ENCODE results near the gene PKN1.

PKN1 gene

DNA sequence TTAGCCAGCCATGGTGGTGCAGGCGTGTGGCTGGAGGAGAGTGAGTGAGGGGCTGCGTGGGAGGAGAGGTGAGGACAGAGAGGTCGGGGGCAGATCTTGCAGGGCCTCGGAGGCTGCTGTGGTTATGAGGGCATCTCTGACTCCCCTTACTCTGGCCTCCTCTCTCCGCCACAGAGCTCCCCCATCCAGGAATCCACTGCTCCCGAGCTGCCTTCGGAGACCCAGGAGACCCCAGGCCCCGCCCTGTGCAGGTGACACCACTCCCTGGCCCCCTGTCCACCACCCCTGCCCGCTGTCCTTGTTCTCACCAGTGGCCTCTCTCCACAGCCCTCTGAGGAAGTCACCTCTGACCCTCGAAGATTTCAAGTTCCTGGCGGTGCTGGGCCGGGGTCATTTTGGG is 34.3 kb downstream of the PKN1 start:
- no peak for DNase-seq (ENCODE audit: low spot score)

DNA sequence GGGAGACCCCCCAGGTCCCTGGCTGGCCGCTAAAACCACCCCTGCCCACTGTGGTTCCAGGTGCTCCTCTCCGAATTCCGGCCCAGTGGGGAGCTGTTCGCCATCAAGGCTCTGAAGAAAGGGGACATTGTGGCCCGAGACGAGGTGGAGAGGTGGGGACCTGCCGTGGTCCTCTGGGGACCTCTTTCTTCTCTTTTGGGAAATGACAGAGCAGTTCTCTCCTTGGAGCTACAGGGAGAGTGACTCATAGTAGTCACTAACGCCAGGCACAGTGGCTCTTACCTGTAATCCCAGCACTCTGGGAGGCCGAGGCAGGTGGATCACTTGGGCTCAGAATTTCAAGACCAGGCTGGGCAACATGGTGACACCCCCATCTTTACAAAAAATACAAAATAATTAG is 34.7 kb downstream of the PKN1 start:
- peak; percentile 31 for DNase-seq (ENCODE audit: low spot score)

- DNase-seq (ENCODE audit: low spot score) = no peak
Measured at GRCh38 chr19:14470031-14470876, 37.1 kb downstream of the PKN1 start.

DNA sequence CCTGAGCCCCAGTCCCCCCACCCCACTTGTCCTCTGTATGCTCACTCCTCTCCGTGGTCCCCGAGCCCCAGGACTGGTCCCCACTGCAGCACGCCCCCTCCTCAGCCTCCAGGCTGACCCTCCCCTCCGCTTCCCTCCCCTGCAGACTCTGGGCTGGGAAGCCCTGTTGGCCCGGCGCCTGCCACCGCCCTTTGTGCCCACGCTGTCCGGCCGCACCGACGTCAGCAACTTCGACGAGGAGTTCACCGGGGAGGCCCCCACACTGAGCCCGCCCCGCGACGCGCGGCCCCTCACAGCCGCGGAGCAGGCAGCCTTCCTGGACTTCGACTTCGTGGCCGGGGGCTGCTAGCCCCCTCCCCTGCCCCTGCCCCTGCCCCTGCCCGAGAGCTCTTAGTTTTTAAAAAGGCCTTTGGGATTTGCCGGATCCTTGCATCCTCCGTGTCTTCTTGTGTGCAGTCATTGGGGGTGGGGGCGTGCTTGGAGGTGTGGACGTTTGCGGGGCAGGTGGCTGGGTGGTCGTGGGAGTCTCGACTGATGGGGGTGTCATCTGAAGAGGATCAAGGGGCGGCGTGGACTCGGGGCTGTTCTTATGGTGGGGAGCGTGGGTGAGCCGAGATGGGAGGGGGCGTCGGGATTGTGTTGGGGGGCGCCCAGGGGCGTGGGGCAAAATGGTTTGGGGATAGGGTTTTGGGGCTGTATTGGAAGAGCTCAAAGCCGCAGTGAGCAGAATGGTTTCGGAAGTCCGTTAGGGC is 38.5 kb downstream of the PKN1 start:
- no peak for DNase-seq (ENCODE audit: low spot score)

DNA sequence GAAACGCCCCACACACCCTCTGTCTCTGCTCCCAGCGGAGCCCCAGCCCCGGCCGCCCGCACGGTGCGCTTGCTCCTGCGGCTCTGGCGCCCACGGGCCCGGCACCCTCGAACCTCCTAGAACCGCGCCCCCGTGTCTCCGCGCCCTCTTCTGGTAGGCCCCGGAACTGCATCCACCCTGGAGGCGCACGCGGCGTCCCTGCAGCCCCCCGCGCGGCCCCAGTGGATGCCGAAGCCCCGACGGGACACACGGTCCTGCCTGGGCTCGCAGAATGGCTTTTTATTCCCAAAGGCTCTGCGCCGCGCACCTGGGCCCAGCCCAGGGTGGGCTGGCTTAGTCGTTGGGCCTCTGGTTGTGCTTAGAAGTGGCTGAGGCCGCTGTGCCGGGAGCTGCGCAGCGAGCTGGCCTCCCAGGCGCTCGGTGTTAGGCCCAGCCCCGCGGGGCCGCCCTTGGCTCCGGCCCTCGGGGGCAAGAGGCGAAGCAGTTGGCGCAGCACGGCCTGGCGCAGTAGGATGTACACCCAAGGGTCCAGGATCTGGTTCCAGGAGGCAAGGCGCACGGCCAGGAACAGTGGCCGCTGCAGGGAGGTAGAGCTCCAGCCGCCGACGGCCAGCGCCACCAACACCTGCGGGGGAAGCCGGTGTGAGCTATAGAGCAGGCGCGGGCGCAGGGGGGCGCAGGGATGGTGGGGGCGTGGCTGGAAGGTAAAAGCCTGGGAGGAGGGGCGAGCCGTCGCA is 39.3 kb downstream of the PKN1 start:
- DNase-seq (ENCODE audit: low spot score) = peak; percentile 55

GRCh38 chr19:14473073-14473977 is 40.2 kb downstream of the PKN1 start:
- no peak for DNase-seq (ENCODE audit: low spot score)

GRCh38 chr19:14473978-14474578 is 41.0 kb downstream of the PKN1 start:
- DNase-seq (ENCODE audit: low spot score) = no peak

DNA sequence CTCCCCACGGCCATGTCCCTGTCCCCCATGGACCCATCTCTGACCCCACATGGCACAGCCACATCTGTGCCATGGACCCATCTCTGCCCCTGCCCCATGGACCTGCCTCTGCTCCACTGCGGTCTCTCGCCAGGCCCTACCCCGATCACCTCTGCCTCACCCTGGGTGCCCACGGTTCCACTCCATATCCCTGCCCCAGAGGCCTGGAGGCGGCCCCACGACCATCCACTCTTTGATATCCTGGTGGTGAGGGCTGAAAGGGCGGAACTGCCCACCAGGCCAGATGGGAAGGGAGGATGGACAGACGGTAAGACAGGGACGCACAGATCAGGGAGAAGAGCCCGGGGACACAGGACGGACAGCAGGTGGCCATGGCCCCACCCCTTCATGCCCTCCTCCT is 41.7 kb downstream of the PKN1 start:
- no peak for DNase-seq (ENCODE audit: low spot score)

DNA sequence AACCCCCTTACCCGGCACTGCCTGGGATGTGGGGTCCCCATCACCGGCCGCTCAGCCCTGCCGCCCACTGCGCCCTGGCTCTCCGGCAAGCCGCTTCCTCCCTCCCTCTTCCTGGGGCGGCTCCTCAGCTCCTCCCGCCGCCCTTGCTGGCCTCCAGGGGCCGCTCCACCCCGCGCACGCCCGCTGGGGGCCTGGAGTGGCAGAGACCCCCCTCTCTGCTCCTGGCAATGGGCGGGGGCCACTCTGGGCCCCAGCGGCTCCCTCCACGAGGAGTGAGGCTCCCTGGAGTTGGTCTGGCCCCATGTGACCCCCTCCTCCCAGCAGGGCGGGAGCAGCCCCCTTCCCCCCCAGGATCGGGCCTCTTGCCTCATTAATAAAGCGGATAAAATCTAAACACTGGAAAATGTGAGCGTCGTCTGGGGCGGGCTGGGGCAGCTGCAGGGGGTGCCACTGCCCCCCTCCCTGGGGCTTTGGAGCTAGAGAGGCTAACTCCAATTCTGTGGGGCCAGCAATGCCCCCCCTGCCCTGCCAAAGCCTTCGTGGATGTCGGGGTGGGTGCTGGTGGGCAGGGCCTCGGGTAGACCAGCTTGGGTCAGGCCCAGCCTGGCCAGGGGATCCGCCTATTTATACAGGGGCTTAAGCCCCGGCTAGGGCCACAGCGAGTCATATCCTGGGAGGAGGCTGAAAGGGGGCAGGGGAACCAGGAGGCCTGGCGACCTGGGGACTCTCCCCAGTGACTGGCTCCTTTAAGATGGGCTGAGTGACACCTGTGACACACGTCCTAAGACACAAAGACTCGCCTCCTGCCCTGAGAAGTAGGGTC is 42.4 kb downstream of the PKN1 start, which contains the start of gene PTGER1:
PTGER1 (minus strand) TSS at position 104 of the 823 bp plus-strand sequence. CDS start 1,034 bp downstream, outside the sequence.
- no peak for DNase-seq (ENCODE audit: low spot score)

DNA sequence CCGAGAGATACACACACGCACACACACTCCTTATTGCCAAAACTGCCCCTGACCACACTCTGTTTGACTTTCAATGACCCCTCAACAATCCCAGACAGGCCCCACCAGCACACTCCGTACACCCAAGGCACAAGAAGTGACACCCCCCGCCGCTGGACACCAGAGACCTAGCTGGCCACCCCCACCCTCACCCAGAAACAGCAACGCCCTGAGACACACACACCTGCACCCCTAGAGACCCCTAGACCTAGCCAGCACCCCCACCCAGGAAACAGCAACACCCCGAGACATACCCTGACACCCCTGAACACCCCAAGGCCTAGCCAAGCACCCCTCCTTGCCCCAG is 43.2 kb downstream of the PKN1 start:
- DNase-seq (ENCODE audit: low spot score) = no peak

GRCh38 chr19:14476673-14477401 is 43.7 kb downstream of the PKN1 start:
- peak; percentile 92 for DNase-seq (ENCODE audit: low spot score)

DNA sequence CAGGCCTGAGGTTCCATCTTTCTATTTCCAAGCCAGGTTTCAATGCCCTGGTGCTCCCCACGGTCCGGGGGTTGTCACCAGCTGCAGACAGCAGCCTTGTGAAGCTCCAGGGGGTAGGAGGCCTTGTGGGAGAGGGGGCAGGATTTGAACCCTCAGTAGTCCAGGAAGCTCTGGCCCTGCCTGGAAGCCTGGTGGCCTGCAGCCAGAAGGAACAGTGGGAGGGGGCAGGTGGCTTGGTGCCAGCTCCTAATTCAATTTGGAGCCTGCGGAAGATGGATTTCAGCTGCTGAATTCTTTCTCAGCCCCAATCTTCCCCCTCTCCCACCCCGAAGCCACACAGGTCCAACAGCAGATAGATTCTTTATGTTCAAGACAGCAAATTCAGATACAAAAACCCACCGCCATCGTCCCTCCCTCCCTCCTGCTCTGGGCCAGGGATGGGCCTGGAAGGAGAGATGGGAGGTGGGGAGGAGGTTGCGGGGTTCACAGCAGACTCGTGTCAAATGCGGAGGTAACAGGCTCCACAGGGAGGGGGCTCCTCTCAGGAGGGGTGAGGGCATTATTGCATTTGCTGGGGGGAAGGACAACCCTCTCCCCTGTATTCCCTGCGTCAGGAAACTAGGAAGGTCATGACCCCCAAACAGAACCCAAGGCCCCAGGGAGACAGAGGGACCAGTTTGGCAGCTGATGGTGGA is 44.5 kb downstream of the PKN1 start:
- no peak for DNase-seq (ENCODE audit: low spot score)

- DNase-seq (ENCODE audit: low spot score) = no peak
Measured at GRCh38 chr19:14478113-14478545, 45.0 kb downstream of the PKN1 start.

GRCh38 chr19:14479309-14479974 is 46.3 kb downstream of the PKN1 start:
- no peak for DNase-seq (ENCODE audit: low spot score)

DNA sequence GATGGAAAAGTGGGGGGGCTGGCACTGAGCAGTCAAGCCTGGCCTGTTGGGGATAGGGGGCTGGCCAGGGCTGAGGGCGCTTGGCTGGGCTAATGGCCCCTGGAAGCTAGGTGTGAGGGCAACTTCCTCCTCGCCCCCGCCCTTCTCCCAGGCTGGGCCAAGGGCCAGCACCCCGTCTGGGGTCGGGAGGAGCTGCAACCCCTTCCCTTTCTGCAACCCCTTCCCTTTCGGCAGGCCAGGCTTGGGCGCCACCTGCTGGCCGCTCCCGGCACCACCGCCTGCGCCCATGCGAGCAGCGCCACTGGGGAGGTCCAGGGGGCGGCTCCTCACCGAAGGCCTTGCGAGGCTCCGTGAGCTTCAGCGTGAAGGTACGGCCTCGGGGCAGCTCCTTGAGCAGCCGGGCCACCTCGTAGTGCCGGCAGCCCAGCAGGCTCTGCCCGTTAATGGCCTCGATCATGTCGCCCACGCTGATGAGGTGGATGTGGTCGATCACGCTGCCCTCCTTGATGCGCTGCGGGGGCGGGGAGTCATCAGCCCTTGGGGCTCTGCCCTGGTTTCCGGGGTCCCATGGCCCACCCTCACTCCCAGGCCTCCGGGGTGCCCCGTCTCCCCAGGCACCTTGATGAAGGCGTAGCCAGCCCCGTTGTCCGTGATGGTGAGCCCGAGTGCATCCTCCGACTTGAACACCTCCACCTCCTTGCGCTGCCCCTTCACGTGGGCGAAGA is 47.0 kb downstream of the PKN1 start:
- no peak for DNase-seq (ENCODE audit: low spot score)

DNA sequence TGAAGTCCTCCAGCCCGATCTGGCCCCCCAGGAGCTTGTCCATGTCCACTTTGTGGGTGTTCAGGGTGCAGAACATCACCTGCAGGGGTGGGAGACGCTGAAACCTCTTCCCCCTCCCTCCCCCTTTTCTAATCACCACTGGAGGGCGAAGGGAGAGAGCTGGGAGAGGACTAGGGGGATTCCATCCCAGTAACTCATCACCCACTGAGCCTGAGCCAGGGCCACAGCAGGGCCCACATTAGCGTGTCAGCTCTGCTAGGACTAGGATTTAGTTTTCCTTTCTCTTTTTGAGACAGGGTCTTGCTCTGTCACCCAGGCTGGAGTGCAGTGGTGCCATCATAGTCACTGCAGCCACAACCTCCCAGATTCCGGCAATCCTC is 47.6 kb downstream of the PKN1 start:
- no peak for DNase-seq (ENCODE audit: low spot score)

DNA sequence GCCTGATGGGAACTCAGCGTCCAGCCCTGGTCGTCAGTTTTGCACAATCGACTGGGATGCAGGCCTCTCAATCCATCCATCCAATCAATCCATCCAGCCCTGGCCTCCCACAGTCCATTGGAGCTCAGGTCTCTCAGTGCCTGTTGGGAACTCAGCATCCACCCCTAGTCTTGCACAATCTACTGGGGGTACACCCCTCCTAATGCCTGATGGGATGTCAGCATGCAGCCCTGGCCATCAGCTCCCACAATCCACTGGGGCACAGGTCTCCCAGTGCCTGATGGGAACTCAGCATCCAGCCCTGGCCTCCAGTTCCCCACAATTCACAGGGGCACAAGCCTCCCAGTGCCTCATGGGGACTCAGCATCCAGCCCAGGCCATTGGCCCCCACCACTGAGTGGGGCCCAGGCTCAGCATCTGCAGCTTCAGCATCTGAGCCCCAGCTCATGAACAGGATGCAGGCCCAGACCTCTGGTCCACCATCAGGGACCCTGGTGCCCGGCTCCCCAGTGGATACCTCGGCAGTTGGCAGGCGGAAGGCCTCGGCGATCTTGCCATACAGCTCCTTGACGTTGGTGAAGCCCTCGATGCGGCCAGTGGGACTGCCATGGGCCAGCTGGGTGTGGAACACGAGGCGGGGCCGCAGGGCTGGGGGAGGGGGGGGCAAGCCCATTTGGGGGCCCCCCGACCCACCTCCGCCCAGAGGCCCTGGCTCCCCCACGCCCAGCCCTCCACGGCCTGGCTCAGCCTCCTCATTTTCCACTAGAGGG is 49.3 kb downstream of the PKN1 start:
- no peak for DNase-seq (ENCODE audit: low spot score)

Data from SW480 (cell line).